GM18511 (cell line): ENCODE measurements around the gene CACNA2D3.

Experiments used
- ATAC-seq: cut with Tn5 transposase; IDR thresholded peaks from one replicate; pipeline ENCODE4 v1.9.1; 2021; ENCODE audit warnings: mild to moderate bottlenecking, moderate library complexity; ENCODE audit not compliant: unreplicated experiment

The CACNA2D3 gene

DNA sequence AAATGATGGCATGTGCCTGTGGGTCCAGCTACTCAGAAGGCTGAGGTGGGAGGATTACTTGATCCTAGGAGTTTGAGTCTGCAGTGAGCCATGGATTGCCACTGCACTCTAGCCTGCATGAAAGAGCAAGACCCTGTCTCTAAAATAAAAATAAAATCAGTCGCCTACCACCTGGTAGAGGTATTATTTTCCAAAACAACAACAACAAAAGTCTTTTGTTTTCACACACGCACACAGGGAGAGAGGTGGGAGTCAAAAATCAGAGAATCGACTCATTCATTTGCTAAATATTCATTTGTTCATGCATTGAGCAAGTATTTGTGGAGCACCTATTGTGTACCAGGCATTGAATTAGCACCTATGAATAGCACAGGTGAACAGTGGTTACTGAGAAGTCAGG, 587.4 kb downstream of the CACNA2D3 start:
- no peak for ATAC-seq

DNA sequence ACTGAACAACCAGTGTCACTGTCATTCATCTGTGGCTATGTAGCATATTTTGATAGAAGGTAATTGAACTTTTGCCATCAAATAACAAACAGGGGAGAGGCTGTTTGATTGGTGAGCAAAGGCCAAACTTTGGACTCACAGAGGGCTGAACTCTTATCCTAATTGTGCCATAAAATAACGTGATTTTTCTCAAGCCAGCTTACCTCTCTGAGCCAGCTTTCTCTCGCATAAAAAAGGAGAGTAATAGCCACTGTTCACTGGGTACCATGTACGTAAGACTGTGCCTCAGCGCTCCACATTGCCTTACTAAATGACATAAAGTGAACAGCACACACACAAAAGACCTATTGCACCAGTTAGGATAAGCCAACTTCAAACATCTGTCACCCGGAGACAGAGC, 588.6 kb downstream of the CACNA2D3 start:
- ATAC-seq = no peak

DNA sequence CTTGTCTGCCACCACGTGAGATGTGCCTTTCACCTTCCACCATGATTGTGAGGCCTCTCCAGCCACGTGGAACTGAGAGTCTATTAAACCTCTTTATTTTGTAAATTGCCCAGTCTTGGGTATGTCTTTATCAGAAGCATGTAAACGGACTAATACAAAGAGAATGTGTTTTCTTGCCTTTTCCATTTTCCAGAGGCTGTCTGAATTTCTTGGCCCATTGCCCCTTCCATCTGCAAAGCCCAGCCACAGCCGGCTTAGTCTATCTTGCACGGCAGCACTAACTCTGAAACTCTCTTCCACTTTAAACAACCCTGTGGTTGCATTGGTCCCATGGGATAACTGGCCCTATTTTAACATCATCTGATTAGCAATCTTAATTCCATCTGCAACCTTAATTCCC, 590.2 kb downstream of the CACNA2D3 start:
- ATAC-seq = no peak

DNA sequence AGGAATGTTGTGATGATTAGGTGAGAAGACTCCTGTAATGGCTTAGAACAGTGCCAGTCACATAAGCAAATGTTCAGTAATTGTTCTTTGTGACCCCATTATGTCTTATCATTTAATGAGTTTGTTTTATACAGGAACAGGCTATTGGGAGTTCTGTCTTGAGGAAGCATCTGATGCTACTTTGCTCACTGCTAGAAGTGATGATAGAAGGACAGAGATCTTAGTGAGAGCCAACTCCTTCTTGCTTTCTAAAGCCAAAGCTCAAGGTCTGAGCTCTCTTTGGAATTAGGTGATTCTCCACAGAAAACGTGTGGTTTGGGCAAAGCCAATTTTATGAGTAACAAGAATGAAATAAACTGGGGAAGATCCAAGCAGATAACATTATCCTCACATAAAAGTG, 590.7 kb downstream of the CACNA2D3 start:
- ATAC-seq = no peak

DNA sequence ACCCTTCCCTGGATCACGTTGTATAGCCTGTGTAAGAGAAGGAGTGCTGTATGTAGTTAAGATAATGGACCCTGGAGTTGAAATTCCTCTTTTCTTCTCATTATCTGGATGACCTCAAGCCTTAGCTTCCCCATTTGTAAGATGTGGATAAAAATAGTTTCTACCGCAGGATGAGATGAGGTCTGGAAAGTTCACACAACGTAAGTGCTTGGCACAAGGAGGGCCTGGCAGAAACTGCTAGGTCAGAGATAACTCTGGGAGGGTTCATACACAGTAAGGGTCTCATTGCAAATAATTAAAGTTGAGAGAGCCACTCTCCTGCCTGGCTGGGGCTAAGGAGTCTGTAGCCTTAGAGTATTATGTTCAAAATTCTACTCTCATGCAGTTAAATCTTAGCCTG, 591.1 kb downstream of the CACNA2D3 start:
- no peak for ATAC-seq

DNA sequence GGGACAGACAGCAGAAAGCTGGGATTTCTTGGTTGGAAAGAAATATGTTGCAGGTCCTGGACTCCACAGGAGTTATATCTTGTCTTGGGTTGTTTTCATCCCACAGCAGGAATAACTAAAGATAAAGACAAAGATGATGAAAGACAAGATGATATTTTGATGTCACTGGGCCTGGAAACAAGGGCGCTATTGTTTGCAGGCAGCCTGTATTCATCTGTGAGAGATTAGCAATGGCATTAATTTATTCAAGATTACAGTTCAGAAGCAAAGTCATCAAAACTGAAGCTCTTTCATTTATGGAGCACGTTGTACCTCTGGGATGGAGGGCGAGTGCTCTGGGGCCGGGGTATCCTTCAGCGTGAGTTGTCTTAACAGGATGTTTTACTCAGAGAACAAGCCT, 591.7 kb downstream of the CACNA2D3 start:
- ATAC-seq = no peak

DNA sequence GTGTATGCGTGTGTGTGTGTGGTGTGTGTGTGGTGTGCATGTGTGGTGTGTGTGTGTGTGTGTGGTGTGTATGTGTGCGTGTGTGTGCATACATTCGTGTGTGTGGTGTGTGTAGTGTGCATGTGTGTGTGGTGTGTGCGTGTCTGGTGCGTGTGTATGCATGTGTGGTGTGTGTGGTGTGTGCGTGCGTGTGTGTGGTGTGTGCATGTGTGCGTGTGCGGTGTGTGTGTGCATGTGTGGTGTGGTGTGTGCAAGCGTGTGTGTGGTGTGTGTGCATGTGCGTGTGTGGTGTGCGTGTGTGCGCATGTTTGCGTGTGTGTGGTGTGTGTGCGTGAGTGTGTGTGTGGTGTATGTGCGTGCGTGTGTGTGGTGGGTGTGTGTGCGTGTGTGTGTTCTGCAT, 595.2 kb downstream of the CACNA2D3 start:
- ATAC-seq = no peak

DNA sequence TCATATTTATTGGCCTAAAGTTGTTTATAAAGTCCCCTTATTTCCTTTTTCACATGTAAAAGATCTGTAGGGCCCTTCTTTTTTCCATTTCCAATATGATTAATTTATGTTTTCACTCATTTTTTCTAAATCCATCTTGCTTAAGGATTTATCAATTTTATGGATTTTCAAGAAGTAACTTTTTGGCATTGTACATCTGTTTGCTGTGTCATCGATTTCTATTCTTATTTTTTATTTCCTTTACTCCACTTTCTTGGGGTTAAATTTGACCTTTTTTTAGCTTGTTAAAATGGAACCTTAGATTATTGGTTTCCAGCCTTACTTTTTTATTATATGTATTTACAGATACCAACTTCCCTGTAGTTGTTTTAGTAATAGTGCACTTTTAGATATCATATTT, 597.6 kb downstream of the CACNA2D3 start:
- no peak for ATAC-seq

DNA sequence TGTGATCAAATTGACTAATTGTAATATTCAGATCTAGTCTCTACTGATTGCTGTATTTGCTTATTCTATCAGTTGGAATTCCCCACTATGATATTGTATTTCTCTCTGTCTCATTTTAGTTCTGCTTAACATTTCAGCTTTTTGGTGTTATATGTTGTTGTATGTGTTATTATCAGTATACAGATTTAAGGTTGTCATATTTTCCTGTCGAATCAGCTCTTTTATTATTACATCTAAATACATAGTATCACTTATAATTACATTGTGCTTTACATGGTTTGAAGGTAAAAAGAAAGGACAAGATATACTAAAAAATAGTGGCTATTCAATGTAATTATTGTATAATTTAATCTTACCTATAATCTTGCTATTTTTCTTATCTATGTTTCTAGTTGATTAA, 598.3 kb downstream of the CACNA2D3 start:
- no peak for ATAC-seq

DNA sequence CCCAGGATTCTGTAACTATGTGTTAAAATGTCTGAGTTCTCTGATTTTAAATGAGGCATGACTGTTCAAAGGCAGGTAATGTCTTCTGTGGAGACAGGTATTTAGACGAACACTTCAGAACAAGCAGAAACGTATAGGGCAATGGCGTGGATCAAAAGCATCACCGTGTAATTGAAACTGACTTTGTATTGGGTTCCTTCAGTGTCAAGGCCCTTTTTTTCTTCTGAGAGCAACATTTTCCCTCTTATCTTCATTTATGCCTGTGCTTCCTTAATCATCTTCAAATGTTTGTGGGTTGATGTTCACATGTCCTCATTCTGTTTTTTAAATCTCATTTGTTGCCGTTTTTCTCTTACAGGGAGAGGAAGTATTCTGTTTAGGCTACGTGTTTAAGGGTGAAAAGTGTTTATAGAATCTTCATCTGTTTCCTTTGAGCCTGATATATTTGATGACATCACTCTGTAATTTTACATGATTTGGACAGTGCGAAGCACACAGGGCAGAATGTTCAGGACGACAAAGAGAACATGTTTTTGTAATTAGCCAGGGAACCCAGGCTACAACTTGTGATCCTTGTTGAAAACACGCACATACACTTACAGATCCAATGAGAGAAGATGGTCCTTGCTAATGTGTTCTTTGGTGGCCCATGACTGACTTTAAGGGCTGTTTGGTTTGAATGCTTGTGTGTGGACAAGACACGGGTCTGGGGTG, 609.5 kb downstream of the CACNA2D3 start:
- no peak for ATAC-seq

DNA sequence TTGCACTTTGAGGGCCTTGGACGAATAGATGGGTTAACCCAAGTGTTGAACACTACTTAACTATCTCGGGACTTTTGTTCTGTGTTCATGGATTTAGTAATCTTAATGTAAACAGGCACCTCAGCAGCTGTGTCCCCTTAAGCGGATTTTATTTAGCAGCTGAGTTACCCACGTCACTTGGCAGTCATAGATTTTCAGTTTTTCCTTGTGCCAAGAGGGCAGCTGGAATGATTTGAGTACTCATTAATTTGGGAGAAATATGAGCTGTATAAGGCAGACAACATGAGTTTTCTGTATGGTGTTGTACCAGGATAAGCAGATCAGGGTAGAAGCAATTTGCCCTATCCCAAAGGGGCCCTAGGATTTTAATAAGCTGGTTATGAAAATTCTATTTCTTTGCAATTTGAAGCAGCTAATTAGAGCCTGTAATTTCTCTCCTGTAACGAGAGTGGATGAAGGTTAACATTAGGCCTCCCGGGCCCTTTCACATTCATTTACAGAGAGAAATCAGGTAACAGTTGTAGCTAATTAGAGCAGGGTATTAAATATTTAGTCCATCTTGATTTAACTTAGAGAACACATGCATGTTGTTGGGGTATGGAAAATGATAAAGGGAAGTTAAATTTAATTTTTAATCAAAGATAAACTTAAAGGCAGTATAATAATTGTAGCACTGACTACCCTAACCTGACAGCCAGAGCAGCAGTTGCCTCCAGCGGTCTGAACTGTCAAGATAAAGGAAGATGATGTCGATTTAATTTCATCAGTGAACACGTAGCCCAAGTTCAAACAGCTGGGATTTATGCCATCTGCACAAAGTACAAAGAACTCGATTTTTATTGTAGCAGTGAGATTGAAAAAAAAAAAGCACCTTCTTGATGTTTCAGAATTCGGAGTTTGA, 611.0 kb downstream of the CACNA2D3 start:
- ATAC-seq = no peak

DNA sequence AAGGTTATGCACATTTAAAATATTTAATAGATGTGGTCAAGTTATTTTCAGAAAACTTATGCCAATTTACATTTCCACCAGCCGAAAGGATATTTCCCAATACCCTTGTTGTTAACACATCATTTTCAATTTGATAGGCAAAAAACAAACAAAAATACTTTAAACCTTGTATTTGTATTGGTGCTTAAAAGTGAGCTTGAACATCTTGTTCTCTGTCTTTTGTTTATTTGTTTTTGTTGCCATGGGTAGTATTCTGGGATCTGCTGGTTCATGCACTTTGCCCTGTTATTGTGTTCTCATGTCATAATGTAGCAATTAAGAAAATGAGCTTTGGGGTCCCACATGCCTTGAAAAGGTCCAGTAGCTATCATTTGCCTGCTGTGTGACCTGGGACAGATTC, 614.1 kb downstream of the CACNA2D3 start:
- no peak for ATAC-seq

DNA sequence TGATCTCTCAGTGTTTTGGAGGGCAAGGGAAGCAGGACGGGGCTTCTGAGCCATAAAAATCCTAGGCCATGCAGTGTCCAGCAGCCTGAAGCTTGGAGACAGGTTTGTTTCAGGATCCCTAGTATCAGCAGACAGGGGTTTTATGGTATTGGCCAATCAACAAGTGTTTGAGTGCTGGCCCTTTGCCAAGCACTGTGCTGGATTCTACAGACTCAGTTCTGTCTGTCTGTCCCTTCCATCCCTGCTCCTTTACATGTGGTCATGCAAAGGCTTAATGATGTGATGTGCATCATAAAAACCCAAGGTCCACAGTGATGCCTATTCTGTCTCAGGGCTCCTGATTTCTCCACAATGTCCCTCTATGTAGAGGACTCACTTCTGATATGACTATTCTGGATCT, 621.4 kb downstream of the CACNA2D3 start:
- no peak for ATAC-seq

DNA sequence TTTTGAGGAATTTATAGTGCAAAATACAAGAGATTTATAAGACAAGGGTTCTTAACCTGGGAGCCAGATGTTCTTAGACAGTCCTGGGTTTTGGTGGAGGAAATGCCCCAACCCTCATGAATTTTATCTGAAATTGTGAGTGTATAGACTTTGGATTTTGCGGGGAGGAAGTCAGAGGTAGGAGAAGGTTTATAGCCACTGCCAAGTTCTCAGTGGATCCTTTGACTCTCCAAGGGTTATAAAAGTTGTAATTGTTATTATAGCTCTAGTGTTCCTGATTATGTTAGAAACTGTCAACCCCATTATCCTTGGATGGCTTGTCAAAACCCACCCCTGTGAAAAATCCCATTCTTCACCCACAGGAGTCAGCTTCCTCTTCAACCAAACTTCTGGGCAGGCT, 621.9 kb downstream of the CACNA2D3 start:
- ATAC-seq = no peak

DNA sequence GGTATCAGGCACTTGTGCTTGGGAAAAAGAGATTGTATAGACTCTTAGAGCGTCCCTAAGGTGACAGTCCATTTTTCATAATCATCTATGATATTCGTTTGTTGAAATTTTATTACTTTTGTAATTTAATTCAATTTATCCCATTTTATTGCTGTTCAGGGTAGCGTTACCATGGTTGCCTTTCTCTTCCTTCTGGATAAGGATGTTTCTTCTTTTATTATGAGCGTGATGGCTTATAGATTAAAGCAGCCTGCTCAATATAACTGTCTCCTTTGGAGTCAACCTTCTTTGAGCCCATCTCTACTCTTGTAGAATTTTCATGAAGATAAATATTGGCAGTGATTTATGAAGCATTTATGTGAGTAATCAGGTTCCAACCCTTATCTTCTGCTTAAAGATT, 623.5 kb downstream of the CACNA2D3 start:
- ATAC-seq = no peak

DNA sequence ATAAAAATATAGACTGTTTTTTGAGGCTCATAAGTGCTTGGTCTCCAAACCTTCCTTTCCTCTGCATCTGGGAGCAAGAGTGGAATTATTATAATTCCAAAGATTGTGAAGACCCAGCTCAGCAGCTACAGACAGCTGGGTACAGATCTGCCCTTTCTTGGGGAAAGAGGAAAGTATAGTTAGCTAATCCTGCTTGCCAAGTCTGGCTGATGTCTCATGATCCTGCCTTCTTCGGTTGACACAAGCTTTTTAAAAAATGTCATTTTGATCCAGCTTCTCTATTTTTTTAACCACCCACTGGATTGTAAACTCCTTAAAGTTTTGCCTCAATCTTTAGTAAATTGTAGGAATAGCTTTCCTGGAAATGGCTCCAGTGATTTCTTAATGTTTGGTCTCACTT, 624.4 kb downstream of the CACNA2D3 start:
- no peak for ATAC-seq

DNA sequence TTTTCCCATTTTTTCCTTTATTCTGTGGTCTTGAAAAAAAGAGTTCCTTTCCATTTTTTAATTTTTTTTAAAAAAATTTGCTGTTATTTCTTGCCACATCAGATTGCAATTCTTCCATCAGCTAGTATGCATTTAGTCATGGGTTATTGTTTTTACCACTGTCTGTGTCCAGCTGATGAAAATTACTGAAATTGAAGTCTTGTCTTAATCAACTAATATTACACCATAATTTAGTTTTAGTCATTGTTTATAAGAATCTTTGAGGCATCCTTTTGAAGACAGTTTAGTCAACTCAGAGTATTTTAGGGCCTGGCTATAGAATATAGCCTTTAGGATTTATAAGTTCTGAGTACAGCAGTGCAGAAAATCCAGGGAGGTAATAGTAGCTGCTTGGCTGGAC, 633.4 kb downstream of the CACNA2D3 start:
- no peak for ATAC-seq

DNA sequence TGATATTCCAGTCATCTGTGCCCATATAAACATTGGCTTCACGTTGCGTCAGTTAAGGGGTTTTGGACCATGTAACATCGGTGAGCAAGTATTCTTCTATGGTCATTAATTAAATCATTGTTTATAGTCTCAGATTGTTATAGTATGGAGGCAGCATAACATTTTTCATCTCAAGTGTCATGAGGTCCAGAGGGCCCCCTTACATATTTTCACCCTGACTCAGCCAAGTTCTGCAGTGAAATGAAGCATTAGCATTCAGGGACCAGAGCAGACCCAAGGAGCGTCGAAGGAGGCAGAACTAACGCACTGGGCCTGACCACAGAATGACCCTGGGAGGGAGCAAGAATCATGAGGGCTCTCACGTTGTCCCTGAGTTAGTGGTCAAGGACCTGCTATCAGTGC, 634.0 kb downstream of the CACNA2D3 start:
- no peak for ATAC-seq

DNA sequence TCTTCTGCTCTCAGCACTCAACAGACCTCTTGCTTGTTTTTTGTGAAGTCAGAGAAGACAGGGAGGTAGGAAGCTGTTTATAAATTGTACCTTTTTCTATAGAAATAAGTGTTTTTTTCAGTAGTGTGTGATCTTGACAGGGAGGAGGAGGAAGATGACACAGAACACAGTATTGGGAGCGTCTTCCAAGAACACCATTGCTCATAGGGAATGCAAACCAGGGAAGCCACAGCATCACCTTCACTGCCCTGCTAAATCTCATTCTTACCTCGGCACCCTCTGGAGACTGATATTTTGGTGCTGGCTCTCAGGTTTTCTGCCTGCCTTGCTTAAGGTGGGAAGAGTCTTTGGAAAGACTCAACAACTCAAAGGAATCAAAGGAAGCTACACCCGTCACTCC, 636.1 kb downstream of the CACNA2D3 start:
- no peak for ATAC-seq

DNA sequence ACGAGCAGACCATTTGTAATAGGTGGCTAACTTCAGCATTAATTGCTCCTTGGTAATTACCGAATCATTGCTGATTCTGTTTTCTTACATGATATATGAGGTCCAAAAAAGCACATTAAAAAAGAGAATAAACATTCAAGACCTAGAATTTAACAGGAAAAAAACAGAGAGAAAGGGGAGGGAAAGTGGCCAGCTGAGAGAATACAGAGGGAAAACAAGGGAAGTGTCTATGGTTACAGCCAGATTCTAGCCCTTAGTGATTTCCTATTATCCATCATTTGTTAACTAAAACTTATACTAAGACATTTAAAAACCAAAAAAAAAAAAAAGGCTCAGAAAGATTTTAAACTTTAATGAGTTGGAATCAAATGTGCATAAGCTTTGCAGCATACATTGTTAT, 636.8 kb downstream of the CACNA2D3 start:
- ATAC-seq = no peak

DNA sequence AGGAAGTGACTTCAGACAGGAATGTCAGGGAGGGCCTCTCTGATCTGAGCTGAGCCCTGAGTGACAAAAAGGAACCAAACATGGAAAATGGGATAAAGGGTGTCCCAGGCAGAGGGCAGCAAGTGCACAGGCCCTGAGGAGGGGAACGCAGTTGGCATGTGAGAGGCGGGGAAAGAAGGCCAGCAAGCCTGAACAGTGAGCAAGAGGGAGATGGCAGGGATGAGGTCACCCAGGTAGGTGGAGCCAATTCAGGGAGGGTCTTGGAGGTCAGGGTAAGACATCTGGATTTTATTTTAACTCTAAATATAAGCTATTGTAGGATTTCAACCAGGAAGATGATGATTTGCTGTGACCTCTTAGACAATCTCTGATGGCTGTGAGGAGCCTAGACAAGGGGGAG, 637.8 kb downstream of the CACNA2D3 start:
- no peak for ATAC-seq

DNA sequence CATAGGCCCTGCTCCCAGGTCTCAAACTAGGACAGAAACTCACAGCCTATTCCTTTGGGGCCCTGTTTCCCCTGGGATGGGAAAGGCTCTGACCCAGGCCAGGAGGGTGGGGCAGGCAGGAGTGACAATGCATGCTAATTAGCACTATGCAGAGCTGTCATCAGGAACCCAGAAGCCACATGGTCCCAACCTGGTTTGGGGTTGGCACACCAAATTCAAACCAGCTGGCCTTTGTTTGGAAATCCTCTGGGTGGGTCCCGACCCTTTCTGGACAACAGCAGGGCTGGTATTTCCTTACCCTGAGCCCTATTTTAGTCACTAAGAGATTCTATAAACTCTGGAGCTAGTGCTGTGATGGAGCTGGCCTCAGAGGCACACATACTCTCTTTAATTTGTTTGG, 639.3 kb downstream of the CACNA2D3 start:
- no peak for ATAC-seq
